MCF 10A (cell line): ENCODE results near the gene NUDT5. TPM values are rescaled to one million over a fixed set of nuclear protein-coding genes. Genes with fewer than 3 reads are reported as not detected.

Experiments used
- BruUV-seq: library from RNA; stranded (reverse); fragments of 400-500 nt; replicated peaks from 2 replicates; lab custom pipeline; 2021; lab: Mats Ljungman, UMichigan
- CTCF ChIA-PET: fragments of 300-600 bp; sonication (Branson Sonifier 250); formaldehyde crosslinking; extraction: SDS; loops from one replicate; lab custom pipeline; 2021; ENCODE audit warnings: antibody characterized with exemption, inconsistent platforms; lab: Yijun Ruan, JAX
- POLR2A ChIA-PET: fragments of 300-600, 350-650 bp; sonication (Branson Sonifier 250); formaldehyde crosslinking; extraction: SDS; loops from one replicate; lab custom pipeline; 2020; ENCODE audit warnings: antibody characterized with exemption, inconsistent platforms; lab: Yijun Ruan, JAX
- DNase-seq: peaks from one replicate; pipeline ENCODE4 v3.0.0-alpha.2; 2018; ENCODE audit not compliant: unreplicated experiment
- H3K27ac Mint-ChIP-seq: one replicate; pipeline ENCODE4 v1.8.0; 2022; ENCODE audit warnings: mild to moderate bottlenecking, low read depth, mixed read lengths; ENCODE audit not compliant: unreplicated experiment
- H3K27me3 Mint-ChIP-seq: one replicate; pipeline ENCODE4 v1.8.0; 2022; ENCODE audit warnings: mixed read lengths; ENCODE audit not compliant: insufficient read depth, unreplicated experiment
- H3K36me3 Mint-ChIP-seq: one replicate; pipeline ENCODE4 v1.8.0; 2022; ENCODE audit warnings: mild to moderate bottlenecking, moderate library complexity, mixed read lengths; ENCODE audit not compliant: insufficient read depth, unreplicated experiment
- H3K4me1 Mint-ChIP-seq: one replicate; pipeline ENCODE4 v1.8.0; 2022; ENCODE audit warnings: mixed read lengths; ENCODE audit not compliant: insufficient read depth, unreplicated experiment
- H3K4me3 Mint-ChIP-seq: one replicate; pipeline ENCODE4 v1.8.0; 2022; ENCODE audit warnings: mild to moderate bottlenecking, moderate library complexity, mixed read lengths; ENCODE audit not compliant: unreplicated experiment
- H3K9me3 Mint-ChIP-seq: one replicate; pipeline ENCODE4 v1.8.0; 2022; ENCODE audit warnings: mixed read lengths; ENCODE audit not compliant: unreplicated experiment
- intact Hi-C: fragments of 100-400 bp; cut with micrococcal nuclease; formaldehyde crosslinking; loops from 2 replicates; pipeline ENCODE4 v1.14.1; 2022
- total RNA-seq: library from RNA; stranded (reverse); gene quantifications from 2 replicates; pipeline ENCODE4 v1.2.3, GENCODE V29; 2022
- TF ChIP-seq, protein P1 (sequence below): fragments of 200-600 bp; IDR thresholded peaks from one replicate; pipeline ENCODE4 v1.8.0; 2022; ENCODE audit warnings: antibody characterized with exemption, mild to moderate bottlenecking; ENCODE audit not compliant: unreplicated experiment

NUDT5 gene
- total RNA-seq, 1 experiment from 2014 or later = 84.2 TPM

DNA sequence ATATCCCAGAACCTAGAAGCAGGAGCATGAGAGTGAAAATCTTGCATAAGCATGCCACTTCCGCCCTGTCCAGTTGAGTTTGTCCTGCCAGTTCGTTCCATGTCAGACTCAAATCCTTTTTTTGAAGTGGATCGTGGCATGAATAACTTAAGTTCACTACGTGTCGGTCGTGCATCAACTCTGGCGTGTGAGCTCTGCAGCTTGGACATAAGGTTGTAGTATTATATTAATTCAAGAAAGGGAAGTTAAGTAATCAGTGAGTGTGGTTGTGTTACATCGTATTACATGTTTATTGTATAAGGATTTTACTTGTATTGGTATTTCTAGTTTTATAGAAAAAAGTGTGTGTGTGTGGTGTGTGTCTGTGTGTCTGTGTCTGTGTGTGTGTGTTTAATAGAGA is 23.3 kb upstream of the NUDT5 start:
- Mint-ChIP-seq H3K27me3 (no peaks in the 10 kb centered on the region), H3K9me3 (no peaks in the 10 kb centered on the region), H3K36me3 (peaks cover 85% of the 10 kb centered on the region), H3K4me1 (no peaks in the 10 kb centered on the region), H3K4me3 (no peak overlapping the region), H3K27ac (peak overlapping the region; percentile 69)
- no TSS peak for BruUV-seq
- CTCF ChIA-PET = interaction anchor here (0.6 to 1.8 kb wide), 4 partner anchors 21 to 444 kb away, joined by 3 to 4 read pairs (median 3); no protein-coding TSS in a partner anchor
- no peak for DNase-seq
- TF ChIP-seq, protein P1, sequence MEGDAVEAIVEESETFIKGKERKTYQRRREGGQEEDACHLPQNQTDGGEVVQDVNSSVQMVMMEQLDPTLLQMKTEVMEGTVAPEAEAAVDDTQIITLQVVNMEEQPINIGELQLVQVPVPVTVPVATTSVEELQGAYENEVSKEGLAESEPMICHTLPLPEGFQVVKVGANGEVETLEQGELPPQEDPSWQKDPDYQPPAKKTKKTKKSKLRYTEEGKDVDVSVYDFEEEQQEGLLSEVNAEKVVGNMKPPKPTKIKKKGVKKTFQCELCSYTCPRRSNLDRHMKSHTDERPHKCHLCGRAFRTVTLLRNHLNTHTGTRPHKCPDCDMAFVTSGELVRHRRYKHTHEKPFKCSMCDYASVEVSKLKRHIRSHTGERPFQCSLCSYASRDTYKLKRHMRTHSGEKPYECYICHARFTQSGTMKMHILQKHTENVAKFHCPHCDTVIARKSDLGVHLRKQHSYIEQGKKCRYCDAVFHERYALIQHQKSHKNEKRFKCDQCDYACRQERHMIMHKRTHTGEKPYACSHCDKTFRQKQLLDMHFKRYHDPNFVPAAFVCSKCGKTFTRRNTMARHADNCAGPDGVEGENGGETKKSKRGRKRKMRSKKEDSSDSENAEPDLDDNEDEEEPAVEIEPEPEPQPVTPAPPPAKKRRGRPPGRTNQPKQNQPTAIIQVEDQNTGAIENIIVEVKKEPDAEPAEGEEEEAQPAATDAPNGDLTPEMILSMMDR = no peak
- POLR2A ChIA-PET = interaction anchor here (0.6 kb wide), 3 partner anchors 19 to 959 kb away, joined by 3 to 4 read pairs (median 4); no protein-coding TSS in a partner anchor
- intact Hi-C loops = no loop called here

DNA sequence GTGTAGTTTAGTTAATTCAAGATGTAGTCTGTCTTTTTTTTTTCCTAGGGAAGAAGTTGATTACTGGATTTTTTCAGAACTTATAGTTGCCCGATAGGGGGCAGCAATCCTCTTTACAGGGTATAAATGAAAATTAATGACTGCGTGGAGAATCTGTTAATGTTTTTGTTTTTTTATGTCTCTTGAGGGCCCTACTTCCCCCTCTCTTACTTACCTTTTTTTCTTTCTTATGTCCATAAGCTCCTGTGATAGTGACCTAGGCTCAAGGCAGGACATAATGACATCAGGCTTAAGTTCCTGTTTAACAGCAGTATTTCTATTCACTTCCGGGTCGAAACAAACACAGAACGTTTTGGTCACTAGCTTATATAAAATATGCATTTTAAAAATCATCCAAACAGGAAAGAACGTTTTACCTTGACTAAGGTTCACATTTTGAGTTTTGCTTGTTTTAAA is 19.1 kb upstream of the NUDT5 start:
- H3K27ac Mint-ChIP-seq = peak overlapping the region; percentile 59
- BruUV-seq = no TSS peak
- peaks cover 85% of the 10 kb centered on the region for H3K36me3 Mint-ChIP-seq
- no peaks in the 10 kb centered on the region for H3K27me3 Mint-ChIP-seq
- POLR2A ChIA-PET = interaction anchor here (0.8 to 2.2 kb wide), 4 partner anchors 13 to 34 kb away, joined by 3 to 9 read pairs (median 3); partner anchors contain the start of genes CDC123 and NUDT5
- intact Hi-C loops = loop anchor here (1.0 to 2.0 kb wide), 2 partner anchors 442 to 497 kb away; no protein-coding TSS in a partner anchor
- peak; percentile 65 for DNase-seq
- TF ChIP-seq, protein P1 = peak; percentile 66
- no peaks in the 10 kb centered on the region for H3K9me3 Mint-ChIP-seq
- no peak overlapping the region for H3K4me3 Mint-ChIP-seq
- no peaks in the 10 kb centered on the region for H3K4me1 Mint-ChIP-seq
- CTCF ChIA-PET = interaction anchor here (0.6 to 4.3 kb wide), 48 partner anchors 9 to 1188 kb away, joined by 3 to 36 read pairs (median 4); partner anchors contain the start of genes CDC123 and NUDT5

DNA sequence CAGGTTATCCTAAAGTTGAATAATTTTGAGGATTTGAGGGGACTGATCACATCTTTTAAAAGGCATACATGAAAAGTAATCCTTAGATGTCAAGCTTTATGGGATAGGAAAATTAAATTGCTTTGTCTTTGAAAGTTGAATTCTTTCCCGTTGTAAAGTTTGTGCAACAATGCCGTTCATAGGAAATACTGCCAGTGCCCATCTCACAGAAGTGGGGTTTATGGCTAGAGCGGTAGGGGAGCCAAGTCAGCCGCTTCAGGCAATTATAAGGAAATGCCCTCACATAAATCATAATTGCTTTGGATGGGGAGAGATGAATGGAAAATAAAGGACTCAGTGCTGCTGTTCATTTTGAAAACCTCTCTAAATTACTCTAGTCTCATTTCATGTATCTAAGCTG is 18.4 kb upstream of the NUDT5 start:
- Mint-ChIP-seq H3K27ac (no peak overlapping the region), H3K4me1 (no peaks in the 10 kb centered on the region), H3K27me3 (no peaks in the 10 kb centered on the region), H3K4me3 (no peak overlapping the region), H3K36me3 (peaks cover 86% of the 10 kb centered on the region), H3K9me3 (no peaks in the 10 kb centered on the region)
- ChIA-PET POLR2A (interaction anchor here (0.7 to 1.6 kb wide), 2 partner anchors 14 to 313 kb away, joined by 3 read pairs; no protein-coding TSS in a partner anchor), CTCF (interaction anchor here (0.6 to 4.3 kb wide), 26 partner anchors 8 to 1189 kb away, joined by 3 to 36 read pairs (median 4); no protein-coding TSS in a partner anchor)
- intact Hi-C loops = loop anchor here (1.0 to 2.0 kb wide), 2 partner anchors 443 to 497 kb away; no protein-coding TSS in a partner anchor
- TF ChIP-seq, protein P1 = no peak
- BruUV-seq = no TSS peak
- no peak for DNase-seq

DNA sequence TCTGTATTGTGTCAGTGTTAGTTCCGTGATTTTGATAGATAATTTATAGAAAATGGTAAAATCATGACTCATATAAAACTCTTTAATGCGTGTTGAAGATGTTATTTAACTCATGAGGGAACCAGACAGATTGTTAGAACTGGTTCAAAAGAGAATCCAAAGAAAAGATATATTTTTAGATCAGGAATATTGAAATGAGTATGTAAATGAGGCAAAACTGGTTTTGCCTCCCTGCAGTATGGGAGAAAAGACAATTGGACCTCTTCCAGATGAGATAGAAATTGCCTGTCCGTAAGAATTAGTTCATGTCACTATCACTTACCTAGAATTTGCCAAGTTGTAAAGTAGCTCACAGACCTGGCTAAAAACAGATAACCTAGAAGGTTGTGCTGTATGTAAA is 17.9 kb upstream of the NUDT5 start:
- ChIA-PET CTCF (interaction anchor here (0.9 to 4.3 kb wide), 8 partner anchors 11 to 861 kb away, joined by 3 to 36 read pairs (median 7); no protein-coding TSS in a partner anchor), POLR2A (interaction anchor here (0.7 to 1.6 kb wide), 2 partner anchors 13 to 313 kb away, joined by 3 read pairs; no protein-coding TSS in a partner anchor)
- no peaks in the 10 kb centered on the region for H3K4me1 Mint-ChIP-seq
- H3K27me3 Mint-ChIP-seq = no peaks in the 10 kb centered on the region
- no peak overlapping the region for H3K4me3 Mint-ChIP-seq
- no peaks in the 10 kb centered on the region for H3K9me3 Mint-ChIP-seq
- no TSS peak for BruUV-seq
- no peak overlapping the region for H3K27ac Mint-ChIP-seq
- H3K36me3 Mint-ChIP-seq = peaks cover 86% of the 10 kb centered on the region
- intact Hi-C loops = loop anchor here (1.0 to 2.0 kb wide), 2 partner anchors 443 to 498 kb away; no protein-coding TSS in a partner anchor
- no peak for DNase-seq
- TF ChIP-seq, protein P1 = no peak
